Fibroblast of mammary gland (primary cell): ENCODE results near the gene LRRC8D.

Experiments
- DNase-seq: peaks from one replicate; pipeline ENCODE4 v3.0.0-alpha.2; 2010; ENCODE audit warnings: low read depth
- H3K4me3 ChIP-seq: 2 replicates; pipeline ENCODE4 v1.5.1; 2011; ENCODE audit warnings: low read depth, mild to moderate bottlenecking, low read length, moderate library complexity; ENCODE audit not compliant: control insufficient read depth
- CTCF ChIP-seq: conservative IDR thresholded peaks from 2 replicates; pipeline ENCODE4 v1.5.1; 2011; ENCODE audit warnings: low read depth, low read length, inconsistent platforms; ENCODE audit not compliant: control insufficient read depth, insufficient read depth

The LRRC8D gene

DNA sequence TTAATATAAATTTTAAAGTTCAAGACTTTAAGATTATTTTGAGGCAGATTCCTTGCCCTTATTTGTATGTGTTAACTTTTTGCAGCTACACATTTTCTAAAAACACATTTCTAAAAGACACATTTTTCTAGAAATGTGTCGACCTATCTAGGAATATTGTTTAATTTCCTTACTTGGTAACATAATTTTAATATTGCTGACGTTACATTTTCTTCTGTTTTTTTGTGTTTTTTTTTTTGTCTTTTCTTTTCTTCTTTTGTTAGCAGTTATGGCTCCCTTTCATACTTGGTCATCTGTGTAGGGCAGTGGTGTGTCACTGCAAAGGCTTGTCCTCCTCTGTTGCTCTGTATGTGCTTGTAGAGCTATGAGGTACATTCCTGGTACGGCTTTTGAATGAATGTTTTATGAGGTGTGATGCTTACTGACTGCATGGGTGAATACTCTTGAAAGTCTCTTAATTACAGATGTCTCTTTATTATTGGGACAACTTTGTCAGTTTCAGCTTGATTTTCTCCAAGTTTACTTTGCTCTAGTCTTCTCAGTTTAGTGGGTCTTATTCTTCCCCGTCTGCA, 30.1 kb downstream of the LRRC8D start:
- DNase-seq, result no peak
- no peak for TF ChIP-seq CTCF
- H3K4me3 ChIP-seq, result no peak overlapping the region

- TF ChIP-seq CTCF, result no peak
- H3K4me3 ChIP-seq, result no peak overlapping the region
- no peak for DNase-seq
Observed at GRCh38 chr1:89854140-89854539, 33.3 kb downstream of the LRRC8D start.

GRCh38 chr1:89855413-89856123, 34.7 kb downstream of the LRRC8D start:
- peak; percentile 56 for DNase-seq
- TF ChIP-seq CTCF, result no peak
- H3K4me3 ChIP-seq, result no peak overlapping the region

DNA sequence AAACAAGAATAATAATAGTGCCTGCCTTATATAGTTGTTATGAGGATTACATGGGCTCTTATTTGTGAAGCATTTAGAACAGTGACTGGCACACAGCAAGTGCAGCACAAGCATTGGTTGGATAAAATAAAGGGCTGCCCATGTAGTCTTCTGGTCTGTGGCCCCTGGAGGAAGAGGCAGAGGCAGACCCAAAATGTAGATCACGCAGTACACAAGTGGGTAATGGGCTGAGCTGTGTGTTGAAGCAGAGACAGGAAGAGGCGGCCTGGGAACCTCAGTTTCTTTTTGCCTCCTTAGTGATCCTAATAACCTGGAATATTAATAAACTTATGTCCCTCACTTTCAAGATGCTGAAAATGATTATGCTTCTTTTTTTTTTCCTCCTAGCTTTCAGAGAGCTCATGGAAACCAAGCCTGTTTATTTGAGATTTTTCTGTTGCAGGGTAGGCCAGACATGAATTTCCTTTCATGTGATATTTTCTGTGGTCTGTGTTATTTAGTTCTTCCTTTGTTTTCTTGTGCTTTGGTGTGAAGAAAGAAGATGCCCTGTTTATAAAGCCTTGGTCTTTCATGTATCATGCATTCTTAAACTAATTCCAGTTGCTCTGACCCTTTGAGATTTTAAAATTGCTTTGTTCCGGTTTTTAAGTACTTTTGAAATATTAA, 42.5 kb downstream of the LRRC8D start:
- no peak for DNase-seq
- H3K4me3 ChIP-seq, result no peak overlapping the region
- TF ChIP-seq CTCF, result no peak

GRCh38 chr1:89865498-89866382, 44.9 kb downstream of the LRRC8D start:
- no peak overlapping the region for H3K4me3 ChIP-seq
- TF ChIP-seq CTCF, result no peak
- peak; percentile 74 for DNase-seq

- no peak overlapping the region for H3K4me3 ChIP-seq
- TF ChIP-seq CTCF, result no peak
- DNase-seq, result no peak
Observed at GRCh38 chr1:89866568-89866967, 45.7 kb downstream of the LRRC8D start.
